Activated CD8-positive, alpha-beta T cell treated with anti-CD3 and anti-CD28 coated beads for 36 hours (primary cell): ENCODE results near the gene ADCK1. TPM values are rescaled to one million over a fixed set of nuclear protein-coding genes. Genes with fewer than 3 reads are reported as not detected.

Experiments used
- ATAC-seq: fragments of 200-7000 bp; cut with Tn5 transposase; one replicate; pipeline ENCODE4 v1.10.0; 2021; ENCODE audit warnings: mild to moderate bottlenecking, moderate library complexity
- CTCF ChIA-PET: fragments of 350-600 bp; sonication (Branson Sonifier 250); formaldehyde crosslinking; loops from one replicate; lab custom pipeline; 2021; ENCODE audit warnings: antibody characterized with exemption; lab: Charles Lee
- POLR2A ChIA-PET: fragments of 350-600 bp; sonication (Branson Sonifier 250); formaldehyde crosslinking; loops from one replicate; lab custom pipeline; 2021; ENCODE audit warnings: antibody characterized with exemption; lab: Charles Lee
- DNase-seq: peaks from one replicate; pipeline ENCODE4 v3.0.0-alpha.2; 2020
- H3K27ac Mint-ChIP-seq: one replicate; pipeline ENCODE4 v1.8.0; 2021; ENCODE audit warnings: mild to moderate bottlenecking, mixed read lengths
- H3K27me3 Mint-ChIP-seq: one replicate; pipeline ENCODE4 v1.8.0; 2021; ENCODE audit warnings: mixed read lengths
- H3K36me3 Mint-ChIP-seq: one replicate; pipeline ENCODE4 v1.8.0; 2021; ENCODE audit warnings: low read depth, mixed read lengths
- H3K4me1 Mint-ChIP-seq: one replicate; pipeline ENCODE4 v1.8.0; 2021; ENCODE audit warnings: low read depth, mixed read lengths
- H3K4me3 Mint-ChIP-seq: one replicate; pipeline ENCODE4 v1.8.0; 2021; ENCODE audit warnings: mild to moderate bottlenecking, moderate library complexity, mixed read lengths
- H3K9me3 Mint-ChIP-seq: one replicate; pipeline ENCODE4 v1.8.0; 2021; ENCODE audit warnings: mixed read lengths
- intact Hi-C: fragments of 100-400 bp; cut with micrococcal nuclease; formaldehyde crosslinking; loops from one replicate; pipeline ENCODE4 v1.10.0; 2022
- total RNA-seq, 2 experiments: library from RNA; stranded (reverse); gene quantifications; one replicate each; pipeline ENCODE4 v1.2.3, GENCODE V29; 2021
- TF ChIP-seq, protein P1 (sequence below): fragments of 200-600 bp; IDR thresholded peaks from one replicate; pipeline ENCODE4 v1.8.0; 2022; ENCODE audit warnings: antibody characterized with exemption, mild to moderate bottlenecking

Gene ADCK1, protein sequence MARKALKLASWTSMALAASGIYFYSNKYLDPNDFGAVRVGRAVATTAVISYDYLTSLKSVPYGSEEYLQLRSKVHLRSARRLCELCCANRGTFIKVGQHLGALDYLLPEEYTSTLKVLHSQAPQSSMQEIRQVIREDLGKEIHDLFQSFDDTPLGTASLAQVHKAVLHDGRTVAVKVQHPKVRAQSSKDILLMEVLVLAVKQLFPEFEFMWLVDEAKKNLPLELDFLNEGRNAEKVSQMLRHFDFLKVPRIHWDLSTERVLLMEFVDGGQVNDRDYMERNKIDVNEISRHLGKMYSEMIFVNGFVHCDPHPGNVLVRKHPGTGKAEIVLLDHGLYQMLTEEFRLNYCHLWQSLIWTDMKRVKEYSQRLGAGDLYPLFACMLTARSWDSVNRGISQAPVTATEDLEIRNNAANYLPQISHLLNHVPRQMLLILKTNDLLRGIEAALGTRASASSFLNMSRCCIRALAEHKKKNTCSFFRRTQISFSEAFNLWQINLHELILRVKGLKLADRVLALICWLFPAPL
- 1 to 10 TPM; 5.2 to 5.6 TPM for total RNA-seq

DNA sequence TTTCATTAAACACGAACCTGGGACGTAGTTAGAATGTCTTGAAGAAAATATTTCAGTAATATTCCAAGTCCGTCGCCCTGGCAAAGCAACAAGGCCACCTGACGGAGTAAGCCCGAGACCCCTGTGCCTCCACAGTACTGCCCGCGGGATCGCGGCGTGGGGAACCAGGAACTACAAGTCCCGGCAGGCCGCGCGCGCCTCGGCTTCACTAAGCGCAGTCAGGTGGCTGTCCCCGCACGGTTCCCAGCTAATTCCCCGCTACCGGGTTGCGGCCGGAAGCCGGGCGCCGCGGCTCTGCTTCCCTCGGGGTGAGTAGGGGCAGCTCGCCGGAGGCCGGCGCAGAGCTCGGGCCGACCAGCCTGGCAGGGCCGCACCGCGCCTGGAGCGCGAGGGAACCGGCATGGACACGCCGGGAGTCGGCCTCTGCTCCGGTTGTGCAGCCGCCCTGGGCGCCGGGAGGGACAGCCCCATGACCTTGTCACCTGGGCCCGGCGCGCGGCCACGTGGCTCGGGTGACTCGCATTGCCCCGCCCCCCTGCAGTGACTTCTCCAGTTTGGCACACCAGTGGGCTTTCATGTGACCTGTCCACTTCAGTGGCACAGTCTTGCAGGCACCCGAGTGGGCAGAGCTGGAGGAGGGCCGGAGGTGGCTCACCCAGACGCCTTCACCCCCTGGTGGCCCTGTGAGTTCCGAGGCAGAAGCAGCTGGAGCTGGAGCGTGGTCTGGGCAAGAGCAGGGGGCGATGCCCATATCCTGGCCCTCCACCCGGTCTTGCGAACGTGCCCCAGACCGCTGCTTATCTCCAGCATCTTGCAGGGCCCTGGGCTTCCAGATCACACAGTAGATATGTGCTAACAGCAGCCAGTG lies at the start of gene ADCK1:
TSS of gene ADCK1 (plus strand) at position 247 of the 868 bp plus-strand sequence. CDS start 18,870 bp downstream, outside the sequence.
- ATAC-seq (peak; percentile 94), DNase-seq (peak; percentile 93)
- Mint-ChIP-seq H3K36me3 (no peaks in the 10 kb centered on the region), H3K27ac (peak within 1 kb of the TSS; percentile 91), H3K9me3 (no peaks in the 10 kb centered on the region), H3K27me3 (no peaks in the 10 kb centered on the region), H3K4me1 (peaks cover 3% of the 10 kb centered on the region), H3K4me3 (peak within 1 kb of the TSS; percentile 82)
- ChIA-PET POLR2A (interaction anchor here (0.7 kb wide), 1 partner anchor 40 kb away, joined by 4 read pairs; no protein-coding TSS in a partner anchor), CTCF (interaction anchor here (1.9 kb wide), 1 partner anchor 39 kb away, joined by 7 read pairs; the partner anchor contains the start of gene SNW1)
- intact Hi-C loops: loop anchor here (1.0 kb wide), 1 partner anchor 39 kb away; the partner anchor contains the start of gene SNW1
- TF ChIP-seq, protein P1, sequence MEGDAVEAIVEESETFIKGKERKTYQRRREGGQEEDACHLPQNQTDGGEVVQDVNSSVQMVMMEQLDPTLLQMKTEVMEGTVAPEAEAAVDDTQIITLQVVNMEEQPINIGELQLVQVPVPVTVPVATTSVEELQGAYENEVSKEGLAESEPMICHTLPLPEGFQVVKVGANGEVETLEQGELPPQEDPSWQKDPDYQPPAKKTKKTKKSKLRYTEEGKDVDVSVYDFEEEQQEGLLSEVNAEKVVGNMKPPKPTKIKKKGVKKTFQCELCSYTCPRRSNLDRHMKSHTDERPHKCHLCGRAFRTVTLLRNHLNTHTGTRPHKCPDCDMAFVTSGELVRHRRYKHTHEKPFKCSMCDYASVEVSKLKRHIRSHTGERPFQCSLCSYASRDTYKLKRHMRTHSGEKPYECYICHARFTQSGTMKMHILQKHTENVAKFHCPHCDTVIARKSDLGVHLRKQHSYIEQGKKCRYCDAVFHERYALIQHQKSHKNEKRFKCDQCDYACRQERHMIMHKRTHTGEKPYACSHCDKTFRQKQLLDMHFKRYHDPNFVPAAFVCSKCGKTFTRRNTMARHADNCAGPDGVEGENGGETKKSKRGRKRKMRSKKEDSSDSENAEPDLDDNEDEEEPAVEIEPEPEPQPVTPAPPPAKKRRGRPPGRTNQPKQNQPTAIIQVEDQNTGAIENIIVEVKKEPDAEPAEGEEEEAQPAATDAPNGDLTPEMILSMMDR: no peak

DNA sequence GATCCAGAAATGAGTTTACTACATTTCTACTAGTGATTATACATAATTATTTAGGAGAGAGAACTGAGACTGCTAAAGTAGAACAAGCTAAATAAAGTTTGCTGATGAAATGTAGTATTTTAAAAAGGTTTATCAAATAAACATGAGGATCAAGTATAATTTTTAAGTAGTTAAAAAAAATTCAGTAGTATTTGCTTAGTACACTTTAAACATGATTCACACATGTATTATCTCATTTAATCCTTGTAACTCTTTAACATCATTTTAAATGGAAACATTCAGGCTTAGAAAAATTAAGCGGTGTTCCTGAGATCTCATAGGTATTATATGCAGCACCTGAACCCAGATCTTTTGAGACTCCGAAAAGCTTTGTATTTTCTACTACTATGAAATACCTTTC lies 47.6 kb upstream of the ADCK1 start:
- POLR2A ChIA-PET: interaction anchor here (0.8 to 1.5 kb wide), 3 partner anchors 8 to 44 kb away, joined by 3 to 9 read pairs (median 5); partner anchors contain the start of genes ALKBH1, SLIRP and SNW1
- peaks cover 46% of the 10 kb centered on the region for H3K36me3 Mint-ChIP-seq
- H3K4me3 Mint-ChIP-seq: no peak overlapping the region
- TF ChIP-seq, protein P1: no peak
- DNase-seq (no peak), ATAC-seq (no peak)
- intact Hi-C loops: no loop called here
- no peak overlapping the region for H3K27ac Mint-ChIP-seq
- H3K9me3 Mint-ChIP-seq: no peaks in the 10 kb centered on the region
- no peaks in the 10 kb centered on the region for H3K27me3 Mint-ChIP-seq
- peaks cover 19% of the 10 kb centered on the region for H3K4me1 Mint-ChIP-seq
- CTCF ChIA-PET: interaction anchor here (0.7 kb wide), 1 partner anchor 110 kb away, joined by 3 read pairs; no protein-coding TSS in a partner anchor

DNA sequence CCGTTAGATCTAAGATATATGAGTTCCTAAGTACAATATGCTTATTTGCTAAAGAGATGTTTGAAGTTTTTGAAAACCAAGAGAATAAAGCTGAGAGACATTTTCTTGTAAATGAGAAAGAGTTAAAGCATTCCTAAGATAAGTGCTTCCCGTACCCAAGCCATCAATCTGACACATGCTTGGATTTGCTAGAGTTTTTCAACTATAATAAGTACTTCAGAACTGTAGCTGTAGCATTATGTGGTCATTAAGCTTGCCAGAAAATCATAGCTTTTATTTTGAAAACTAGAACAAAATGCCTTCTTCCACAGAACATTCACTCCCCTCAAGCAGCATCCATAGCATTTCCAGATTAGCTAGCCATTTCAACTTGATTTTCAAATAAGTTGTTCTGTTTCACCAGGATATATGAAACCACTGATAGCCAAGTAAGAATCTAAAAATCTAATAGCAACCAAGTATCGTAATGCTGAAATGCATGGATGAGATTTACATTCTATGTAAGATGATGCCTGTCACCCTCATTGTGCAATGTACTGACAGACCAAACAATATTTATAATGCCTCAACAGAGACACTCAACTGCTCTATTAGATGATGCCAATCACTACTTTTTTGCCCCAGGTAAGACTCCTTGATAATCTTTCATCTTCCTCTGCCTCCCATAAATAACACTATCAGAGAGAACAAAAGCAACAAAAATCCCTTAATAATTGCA lies 47.0 kb upstream of the ADCK1 start:
- POLR2A ChIA-PET: interaction anchor here (0.8 to 1.5 kb wide), 3 partner anchors 8 to 45 kb away, joined by 3 to 9 read pairs (median 5); partner anchors contain the start of genes ALKBH1, SLIRP and SNW1
- Mint-ChIP-seq H3K27ac (peak overlapping the region; percentile 42), H3K36me3 (peaks cover 48% of the 10 kb centered on the region), H3K4me3 (no peak overlapping the region), H3K4me1 (peaks cover 25% of the 10 kb centered on the region), H3K9me3 (no peaks in the 10 kb centered on the region), H3K27me3 (no peaks in the 10 kb centered on the region)
- no peak for DNase-seq
- TF ChIP-seq, protein P1: no peak
- CTCF ChIA-PET: interaction anchor here (0.7 kb wide), 1 partner anchor 109 kb away, joined by 3 read pairs; no protein-coding TSS in a partner anchor
- intact Hi-C loops: no loop called here
- ATAC-seq: no peak

DNA sequence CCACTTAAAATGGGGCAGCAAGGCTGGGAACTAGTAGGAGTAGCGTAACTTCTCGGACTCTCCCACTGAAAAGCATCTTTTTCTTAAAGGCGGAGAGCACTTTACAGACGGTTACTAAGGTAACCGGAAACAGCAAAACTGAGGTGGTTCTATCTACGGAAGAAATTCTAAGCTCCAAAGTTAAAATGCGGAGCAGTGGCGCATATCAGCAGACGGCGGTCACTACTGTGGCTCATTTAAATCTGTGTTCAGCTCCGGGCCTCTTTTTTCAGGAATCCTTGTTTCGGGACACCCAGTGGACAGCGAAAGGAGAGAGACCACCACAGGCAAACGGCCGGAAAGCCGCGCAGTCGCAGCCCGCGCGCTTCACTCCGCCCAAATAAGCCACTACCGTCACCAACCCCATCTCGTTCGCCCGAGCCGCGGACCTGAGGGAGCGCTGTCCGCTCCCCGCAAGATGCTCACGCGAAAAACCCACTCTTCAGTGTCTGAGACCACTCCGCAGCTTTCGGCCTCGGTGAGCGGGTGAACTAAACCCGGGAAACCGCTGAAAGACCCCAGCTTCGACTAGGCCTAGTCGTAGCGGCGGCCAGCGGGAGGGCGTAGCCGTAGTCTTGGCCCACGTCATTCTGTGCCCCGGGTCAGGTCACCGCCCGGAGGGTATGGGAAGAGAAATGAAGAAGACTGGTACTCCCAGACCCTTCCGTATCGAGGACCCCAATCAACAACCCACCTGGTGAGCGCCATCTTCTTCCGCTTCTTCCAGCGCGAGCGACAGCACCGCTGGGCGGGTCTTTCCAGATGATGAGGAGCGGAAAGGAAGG lies 39.3 kb upstream of the ADCK1 start, which contains the start of gene SNW1:
TSS of gene SNW1 (minus strand) at position 776 of the 824 bp plus-strand sequence. CDS start at position 747, 29 bp downstream.
- H3K27me3 Mint-ChIP-seq: no peaks in the 10 kb centered on the region
- H3K27ac Mint-ChIP-seq: peak within 1 kb of the TSS; percentile 98
- H3K4me3 Mint-ChIP-seq: peak within 1 kb of the TSS; percentile 96
- intact Hi-C loops: loop anchor here (1.0 kb wide), 1 partner anchor 40 kb away; the partner anchor contains the start of gene ADCK1
- TF ChIP-seq, protein P1: no peak
- ChIA-PET POLR2A (interaction anchor here (0.6 to 2.1 kb wide), 8 partner anchors 9 to 302 kb away, joined by 3 to 9 read pairs (median 3); partner anchors contain the start of gene SLIRP), CTCF (interaction anchor here (1.0 to 1.7 kb wide), 4 partner anchors 22 to 444 kb away, joined by 3 to 7 read pairs (median 4); partner anchors contain the start of gene ADCK1)
- peaks cover 28% of the 10 kb centered on the region for H3K36me3 Mint-ChIP-seq
- H3K9me3 Mint-ChIP-seq: no peaks in the 10 kb centered on the region
- DNase-seq: peak; percentile 94
- H3K4me1 Mint-ChIP-seq: peaks cover 32% of the 10 kb centered on the region
- peak; percentile 95 for ATAC-seq
